ENCODE measurements around the gene LARP4B. TPM values are rescaled to one million over a fixed set of nuclear protein-coding genes. Genes with fewer than 3 reads are reported as not detected.

The LARP4B gene
- total and polyA plus RNA-seq, 4 donors: 5.5 to 20.4 (median 12.1) TPM

- Histone ChIP-seq H3K4me3 (ENCODE audit: low read depth in 1 of 3, low read length in 3 of 3) (no peak overlapping the region), H3K9ac (ENCODE audit: low read depth in 1 of 2, low read length in 2 of 2) (no peak overlapping the region), H3K4me1 (ENCODE audit: control insufficient read depth in 4 of 4, insufficient read depth in 4 of 4, low read length in 3 of 4) (peaks cover 6 to 25% (median 15%) of the 10 kb centered on the region in 4 donors), H3K36me3 (ENCODE audit: control insufficient read depth in 4 of 4, insufficient read depth in 3 of 4, low read depth in 1 of 4, low read length in 3 of 4) (peaks cover 0 to 2% (median 0%) of the 10 kb centered on the region in 4 donors), H3K9me3 (ENCODE audit: control insufficient read depth in 4 of 4, low read length in 3 of 4) (no peaks in the 10 kb centered on the region), H3K27ac (ENCODE audit: low read depth in 1 of 2, low read length in 2 of 2) (no peak overlapping the region), H3K27me3 (ENCODE audit: control insufficient read depth in 4 of 4, insufficient read depth in 4 of 4, low read length in 3 of 4) (no peaks in the 10 kb centered on the region)
- TF ChIP-seq SP1 (IDR thresholded peaks at IDR 0.05) (no peak), TAF1 (conservative IDR thresholded peaks at IDR 0.05) (no peak), FOXA1 (IDR thresholded peaks at IDR 0.05) (no peak), JUND (IDR thresholded peaks at IDR 0.05) (no peak), HNF4G (IDR thresholded peaks at IDR 0.05) (no peak), RAD21 (IDR thresholded peaks at IDR 0.05) (no peak), HNF4A (conservative IDR thresholded peaks at IDR 0.05) (no peak), ZBTB33 (IDR thresholded peaks at IDR 0.05) (no peak), MAX (IDR thresholded peaks at IDR 0.05) (no peak)
- no peak for DNase-seq (ENCODE audit: low spot score)
- 68% methylated on average over 4 of the region's 4 CpGs for WGBS
Measured at GRCh38 chr10:926075-926698, 5.3 kb downstream of the LARP4B start.

- DNase-seq (ENCODE audit: low spot score): no peak
- Histone ChIP-seq H3K4me3 (ENCODE audit: low read depth in 1 of 3, low read length in 3 of 3) (no peak overlapping the region), H3K9ac (ENCODE audit: low read depth in 1 of 2, low read length in 2 of 2) (no peak overlapping the region), H3K36me3 (ENCODE audit: control insufficient read depth in 4 of 4, insufficient read depth in 3 of 4, low read depth in 1 of 4, low read length in 3 of 4) (peaks cover 0 to 2% (median 0%) of the 10 kb centered on the region in 4 donors), H3K27ac (ENCODE audit: low read depth in 1 of 2, low read length in 2 of 2) (no peak overlapping the region), H3K4me1 (ENCODE audit: control insufficient read depth in 4 of 4, insufficient read depth in 4 of 4, low read length in 3 of 4) (peaks cover 4 to 15% (median 5%) of the 10 kb centered on the region in 4 donors), H3K27me3 (ENCODE audit: control insufficient read depth in 4 of 4, insufficient read depth in 4 of 4, low read length in 3 of 4) (no peaks in the 10 kb centered on the region), H3K9me3 (ENCODE audit: control insufficient read depth in 4 of 4, low read length in 3 of 4) (no peaks in the 10 kb centered on the region)
- 74% methylated on average over 4 of the region's 4 CpGs for WGBS
- no peak for TF ChIP-seq TAF1 (conservative IDR thresholded peaks at IDR 0.05)
- TF ChIP-seq MAX (IDR thresholded peaks at IDR 0.05): no peak
- no peak for TF ChIP-seq NR2F2 (IDR thresholded peaks at IDR 0.05)
- no peak for TF ChIP-seq HNF4G (IDR thresholded peaks at IDR 0.05)
Measured at GRCh38 chr10:924524-924859, 7.0 kb downstream of the LARP4B start.

- no peak for DNase-seq (ENCODE audit: low spot score)
- 90% methylated on average over 8 of the region's 8 CpGs for WGBS
- H3K9me3 ChIP-seq (ENCODE audit: control insufficient read depth in 4 of 4, low read length in 3 of 4): no peaks in the 10 kb centered on the region
- no peak overlapping the region for H3K9ac ChIP-seq (ENCODE audit: low read depth in 1 of 2, low read length in 2 of 2)
- peaks cover 0 to 2% (median 0%) of the 10 kb centered on the region in 4 donors for H3K36me3 ChIP-seq (ENCODE audit: control insufficient read depth in 4 of 4, insufficient read depth in 3 of 4, low read depth in 1 of 4, low read length in 3 of 4)
- H3K27me3 ChIP-seq (ENCODE audit: control insufficient read depth in 4 of 4, insufficient read depth in 4 of 4, low read length in 3 of 4): no peaks in the 10 kb centered on the region
- no peak for TF ChIP-seq REST (IDR thresholded peaks at IDR 0.05)
- no peak for TF ChIP-seq RXRA (IDR thresholded peaks at IDR 0.05)
- no peak for TF ChIP-seq GABPA (IDR thresholded peaks at IDR 0.05 in 1 of 2, conservative IDR thresholded peaks at IDR 0.05 in 1 of 2)
- H3K4me1 ChIP-seq (ENCODE audit: control insufficient read depth in 4 of 4, insufficient read depth in 4 of 4, low read length in 3 of 4): peaks cover 2 to 13% (median 4%) of the 10 kb centered on the region in 4 donors
- H3K4me3 ChIP-seq (ENCODE audit: low read depth in 1 of 3, low read length in 3 of 3): no peak overlapping the region
- no peak overlapping the region for H3K27ac ChIP-seq (ENCODE audit: low read depth in 1 of 2, low read length in 2 of 2)
Measured at GRCh38 chr10:923844-924523, 7.5 kb downstream of the LARP4B start.
